Naive thymus-derived CD4-positive, alpha-beta T cell (primary cell): ENCODE data around the gene DUSP7. TPM values are rescaled to one million over a fixed set of nuclear protein-coding genes. Genes with fewer than 3 reads are reported as not detected.

Experiments used
- ATAC-seq: fragments of 150-1000 bp; cut with Tn5 transposase; 2 replicates; pipeline ENCODE4 v1.10.0; 2021; ENCODE audit warnings: mild to moderate bottlenecking, moderate library complexity
- CTCF ChIA-PET: fragments of 350-600 bp; sonication (Branson Sonifier 250); formaldehyde crosslinking; loops from one replicate; lab custom pipeline; 2021; ENCODE audit warnings: antibody characterized with exemption; lab: Charles Lee
- POLR2A ChIA-PET: fragments of 350-600 bp; sonication (Branson Sonifier 250); formaldehyde crosslinking; loops from one replicate; lab custom pipeline; 2021; ENCODE audit warnings: antibody characterized with exemption, inconsistent platforms; lab: Charles Lee
- DNase-seq, 9 donors: peaks; one replicate each; pipeline versions ENCODE4 v3.0.0 to v3.0.0-alpha.2; 2020 to 2022; ENCODE audit warnings: mixed read lengths in 1 of 9
- H3K27ac ChIP-seq: one replicate; pipeline ENCODE4 v1.7.0; 2013; ENCODE audit warnings: mild to moderate bottlenecking, low read depth, low read length, moderate library complexity
- H3K27me3 ChIP-seq, 2 donors: one replicate each; pipeline ENCODE4 v1.7.0; 2013; ENCODE audit warnings: low read length in 2 of 2, mild to moderate bottlenecking in 2 of 2, moderate library complexity in 2 of 2; ENCODE audit not compliant: control insufficient read depth in 2 of 2, insufficient read depth in 2 of 2
- H3K36me3 ChIP-seq, 3 experiments: 1 replicate in 2 of 3; 2 replicates in 1 of 3; pipeline ENCODE4 v1.7.0; 2013; ENCODE audit warnings: low read length in 3 of 3, mild to moderate bottlenecking in 3 of 3, moderate library complexity in 1 of 3; ENCODE audit not compliant: insufficient read depth in 3 of 3, control insufficient read depth in 2 of 3
- H3K4me1 ChIP-seq, 2 donors: one replicate each; pipeline ENCODE4 v1.7.0; 2013; ENCODE audit warnings: low read length in 2 of 2, mild to moderate bottlenecking in 2 of 2, moderate library complexity in 1 of 2; ENCODE audit not compliant: control insufficient read depth in 2 of 2, insufficient read depth in 2 of 2
- H3K4me3 ChIP-seq: 2 replicates; pipeline ENCODE4 v1.7.0; 2013; ENCODE audit warnings: mild to moderate bottlenecking, low read length
- H3K9me3 ChIP-seq, 3 experiments: 1 replicate in 2 of 3; 2 replicates in 1 of 3; pipeline ENCODE4 v1.7.0; 2013; ENCODE audit warnings: low read length in 3 of 3; ENCODE audit not compliant: control insufficient read depth in 2 of 3
- H3K27ac Mint-ChIP-seq, 9 donors: one replicate each; pipeline ENCODE4 v1.8.0; 2020 to 2022; ENCODE audit warnings: mixed read lengths in 9 of 9, mild to moderate bottlenecking in 8 of 9, moderate library complexity in 5 of 9, inconsistent platforms in 2 of 9
- H3K27me3 Mint-ChIP-seq, 5 donors: one replicate each; pipeline ENCODE4 v1.8.0; 2021 to 2022; ENCODE audit warnings: mixed read lengths in 5 of 5, mild to moderate bottlenecking in 1 of 5
- H3K36me3 Mint-ChIP-seq, 5 donors: one replicate each; pipeline ENCODE4 v1.8.0; 2020 to 2022; ENCODE audit warnings: mixed read lengths in 5 of 5, mild to moderate bottlenecking in 3 of 5, inconsistent platforms in 1 of 5
- H3K4me1 Mint-ChIP-seq, 7 donors: one replicate each; pipeline ENCODE4 v1.8.0; 2020 to 2022; ENCODE audit warnings: mixed read lengths in 7 of 7, mild to moderate bottlenecking in 3 of 7, inconsistent platforms in 1 of 7
- H3K4me3 Mint-ChIP-seq, 10 donors: one replicate each; pipeline ENCODE4 v1.8.0; 2020 to 2022; ENCODE audit warnings: mild to moderate bottlenecking in 10 of 10, mixed read lengths in 10 of 10, moderate library complexity in 6 of 10, inconsistent platforms in 2 of 10
- H3K9me3 Mint-ChIP-seq, 11 donors: one replicate each; pipeline ENCODE4 v1.8.0; 2020 to 2022; ENCODE audit warnings: mixed read lengths in 11 of 11, mild to moderate bottlenecking in 4 of 11, inconsistent platforms in 1 of 11, moderate library complexity in 1 of 11
- intact Hi-C, 2 donors: fragments of 100-400 bp; cut with micrococcal nuclease; formaldehyde crosslinking; loops; one replicate each; pipeline ENCODE4 v1.15.1; 2023
- polyA plus RNA-seq, 2 donors: library from polyadenylated mRNA; unstranded; fragments of 300-500 nt; fragmentation: Illumina TruSeq; gene quantifications; one replicate each; pipeline ENCODE4 v1.2.3, GENCODE V29; 2021
- total RNA-seq, 6 experiments: library from RNA in 5 of 6; stranded (reverse) in 5 of 6; gene quantifications; 1 replicate in 5 of 6; 2 replicates in 1 of 6; pipeline ENCODE4 v1.2.3 and lab custom pipeline; 2021 to 2026

DUSP7 gene
- total and polyA plus RNA-seq, 7 experiments from 2014 or later = 4.9 to 41.5 (median 18.1) TPM

DNA sequence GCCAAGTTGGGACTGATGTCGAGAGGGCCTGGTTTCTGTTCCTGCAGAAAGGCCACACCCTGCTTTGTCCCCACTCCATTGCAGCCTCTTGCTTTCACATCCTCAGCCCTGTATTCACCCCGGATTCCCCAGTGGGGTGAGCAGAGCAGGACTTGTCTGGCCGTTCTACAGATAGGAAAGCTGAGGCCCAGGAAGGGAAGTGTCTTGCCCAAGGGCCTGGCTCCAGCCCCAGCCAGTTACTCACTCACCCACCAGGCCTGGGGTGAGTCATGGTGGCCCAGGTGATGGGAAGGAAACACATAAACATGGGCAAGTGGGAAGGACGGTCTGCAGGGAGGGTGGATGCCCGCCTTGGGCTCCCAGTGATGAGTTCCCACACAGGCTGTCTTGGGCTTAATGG, 6.1 kb upstream of the DUSP7 start:
- DNase-seq = no peak
- Mint-ChIP-seq H3K36me3 (no peaks in the 10 kb centered on the region), H3K27ac (no peak overlapping the region), H3K4me3 (no peak overlapping the region), H3K27me3 (no peaks in the 10 kb centered on the region), H3K9me3 (no peaks in the 10 kb centered on the region), H3K4me1 (peaks cover 0 to 6% (median 0%) of the 10 kb centered on the region in 7 donors)
- H3K4me3 ChIP-seq = no peak overlapping the region
- no peaks in the 10 kb centered on the region for H3K36me3 ChIP-seq
- ATAC-seq = peak; percentile 80
- H3K9me3 ChIP-seq = no peaks in the 10 kb centered on the region
- H3K4me1 ChIP-seq = peaks cover 5% of the 10 kb centered on the region in 2 donors
- H3K27me3 ChIP-seq = no peaks in the 10 kb centered on the region
- POLR2A ChIA-PET = no interaction called here
- intact Hi-C loops = no loop called here
- CTCF ChIA-PET = no interaction called here
- no peak overlapping the region for H3K27ac ChIP-seq

DNA sequence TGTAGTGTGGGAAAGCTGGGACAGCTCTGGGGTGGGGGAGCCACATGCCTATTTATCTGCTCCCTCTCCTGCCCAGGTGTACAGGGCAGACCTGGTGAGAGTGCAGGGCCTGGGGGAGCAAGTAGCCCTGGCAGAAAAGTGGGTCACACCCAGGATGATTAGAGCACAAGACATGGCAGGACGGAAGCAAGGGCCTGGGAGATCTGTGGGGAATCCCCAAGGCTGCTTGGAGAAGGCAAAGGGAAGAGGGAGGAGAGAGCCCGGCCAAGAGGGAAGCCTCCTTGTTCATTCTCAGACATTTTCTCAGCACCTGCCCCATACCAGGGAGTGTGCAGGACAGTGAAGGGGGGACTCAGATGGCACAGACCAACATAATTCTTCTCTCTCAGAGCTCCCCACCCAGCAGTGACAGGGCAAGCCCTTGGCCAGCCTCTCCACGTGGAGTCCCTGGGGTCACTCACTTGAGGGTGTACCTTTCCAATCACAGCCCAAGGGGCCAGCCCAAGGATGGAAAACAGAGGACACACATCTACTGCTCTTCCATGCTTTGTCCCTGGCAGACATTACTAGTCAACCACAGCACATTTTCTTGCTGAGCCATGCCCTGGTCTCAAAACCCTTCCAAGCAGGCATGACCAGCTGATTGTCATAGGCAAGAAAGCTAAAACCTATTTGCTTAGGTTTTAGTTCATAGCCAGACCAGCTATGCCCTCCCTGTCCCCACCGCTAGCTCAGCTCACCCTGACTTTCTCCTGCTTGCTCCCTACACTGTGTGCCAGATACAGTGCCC, 4.9 kb upstream of the DUSP7 start:
- Histone ChIP-seq H3K9me3 (no peaks in the 10 kb centered on the region), H3K4me1 (peaks cover 8 to 9% of the 10 kb centered on the region in 2 donors), H3K36me3 (no peaks in the 10 kb centered on the region), H3K4me3 (no peak overlapping the region), H3K27me3 (no peaks in the 10 kb centered on the region), H3K27ac (no peak overlapping the region)
- Mint-ChIP-seq H3K4me1 (peaks cover 0 to 13% (median 0%) of the 10 kb centered on the region in 7 donors), H3K27me3 (peaks cover 0 to 4% (median 0%) of the 10 kb centered on the region in 5 donors), H3K36me3 (no peaks in the 10 kb centered on the region), H3K27ac (peak overlapping the region in 1 of 9 donors; percentile 26), H3K4me3 (no peak overlapping the region), H3K9me3 (peaks cover 0 to 3% (median 0%) of the 10 kb centered on the region in 11 donors)
- ATAC-seq (no peak), DNase-seq (no peak)
- ChIA-PET POLR2A (no interaction called here), CTCF (interaction anchor here (2.3 kb wide), 1 partner anchor 60 kb away, joined by 11 read pairs; no protein-coding TSS in a partner anchor)
- intact Hi-C loops = no loop called here

GRCh38 chr3:52059781-52060180, 3.4 kb upstream of the DUSP7 start:
- Histone ChIP-seq H3K36me3 (no peaks in the 10 kb centered on the region), H3K27ac (no peak overlapping the region), H3K27me3 (no peaks in the 10 kb centered on the region), H3K9me3 (no peaks in the 10 kb centered on the region), H3K4me1 (peaks cover 9% of the 10 kb centered on the region in 2 donors), H3K4me3 (no peak overlapping the region)
- ATAC-seq (no peak), DNase-seq (no peak)
- no peaks in the 10 kb centered on the region for H3K36me3 Mint-ChIP-seq
- CTCF ChIA-PET = interaction anchor here (1.0 to 2.3 kb wide), 2 partner anchors 59 to 62 kb away, joined by 3 to 11 read pairs; no protein-coding TSS in a partner anchor
- intact Hi-C loops = loop anchor here (5.0 to 10.0 kb wide), 9 partner anchors 138 to 1822 kb away; partner anchors contain the start of genes ALAS1 (in 1 of the 2), CISH (in 1 of the 2), GLT8D1 (in 1 of the 2) and GNAI2 (in 1 of the 2)
- POLR2A ChIA-PET = no interaction called here
- peak overlapping the region in 2 of 9 donors; percentile 24 to 38 for H3K27ac Mint-ChIP-seq
- peaks cover 0 to 13% (median under 1%) of the 10 kb centered on the region in 7 donors for H3K4me1 Mint-ChIP-seq
- peaks cover 0 to 3% (median 0%) of the 10 kb centered on the region in 11 donors for H3K9me3 Mint-ChIP-seq
- H3K4me3 Mint-ChIP-seq = no peak overlapping the region
- peaks cover 0 to 4% (median 0%) of the 10 kb centered on the region in 5 donors for H3K27me3 Mint-ChIP-seq

GRCh38 chr3:52057812-52058495, 1.6 kb upstream of the DUSP7 start:
- POLR2A ChIA-PET = interaction anchor here (0.8 to 2.5 kb wide), 10 partner anchors 11 to 116 kb away, joined by 3 to 16 read pairs (median 4); partner anchors contain the start of genes ABHD14A, ABHD14B, PARP3 and POC1A

GRCh38 chr3:52056968-52057811, 819 bp upstream of the DUSP7 start:
- peak overlapping the region; percentile 90 to 97 (median 94) for H3K4me3 Mint-ChIP-seq
- no peaks in the 10 kb centered on the region for H3K9me3 ChIP-seq
- peak; percentile 90 to 100 (median 99) for DNase-seq
- peak overlapping the region; percentile 79 for H3K27ac ChIP-seq
- ChIA-PET CTCF (interaction anchor here (0.9 to 6.4 kb wide), 6 partner anchors 20 to 181 kb away, joined by 3 to 70 read pairs (median 6); partner anchors contain the start of genes PARP3 and RRP9), POLR2A (interaction anchor here (0.6 to 5.2 kb wide), 19 partner anchors 11 to 362 kb away, joined by 3 to 33 read pairs (median 3); partner anchors contain the start of genes ABHD14A, ABHD14B, PARP3 and POC1A)
- intact Hi-C loops = loop anchor here (1.0 to 10.0 kb wide), 30 partner anchors 56 to 1820 kb away; partner anchors contain the start of genes ABHD14B (in 2 of the 2), ALAS1 (in 2 of the 2), GNAI2 (in 2 of the 2) and PARP3 (in 2 of the 2)
- peaks cover 0 to 4% (median 0%) of the 10 kb centered on the region in 5 donors for H3K27me3 Mint-ChIP-seq
- H3K4me3 ChIP-seq = peak overlapping the region; percentile 92
- no peaks in the 10 kb centered on the region for H3K36me3 ChIP-seq
- H3K27ac Mint-ChIP-seq = peak overlapping the region; percentile 78 to 97 (median 93)
- H3K9me3 Mint-ChIP-seq = peaks cover 0 to 3% (median 0%) of the 10 kb centered on the region in 11 donors
- H3K4me1 ChIP-seq = peaks cover 34 to 35% of the 10 kb centered on the region in 2 donors
- H3K27me3 ChIP-seq = no peaks in the 10 kb centered on the region
- H3K36me3 Mint-ChIP-seq = peaks cover 0 to 19% (median 5%) of the 10 kb centered on the region in 5 donors
- peak; percentile 93 for ATAC-seq
- peaks cover 26 to 39% (median 26%) of the 10 kb centered on the region in 7 donors for H3K4me1 Mint-ChIP-seq

More at GRCh38 chr3:52057812-52058495, 1.6 kb upstream of the DUSP7 start:
- Histone ChIP-seq H3K4me1 (peaks cover 26 to 27% of the 10 kb centered on the region in 2 donors), H3K27ac (peak overlapping the region; percentile 79), H3K9me3 (no peaks in the 10 kb centered on the region), H3K36me3 (no peaks in the 10 kb centered on the region), H3K27me3 (no peaks in the 10 kb centered on the region), H3K4me3 (peak overlapping the region; percentile 56)
- CTCF ChIA-PET = interaction anchor here (0.9 to 6.4 kb wide), 4 partner anchors 21 to 180 kb away, joined by 3 to 70 read pairs (median 5); partner anchors contain the start of genes PARP3 and RRP9
- H3K27me3 Mint-ChIP-seq = peaks cover 0 to 4% (median 0%) of the 10 kb centered on the region in 5 donors
- H3K27ac Mint-ChIP-seq = peak overlapping the region; percentile 46 to 96 (median 90)
- peaks cover 18 to 31% (median 18%) of the 10 kb centered on the region in 7 donors for H3K4me1 Mint-ChIP-seq
- DNase-seq (no peak), ATAC-seq (no peak)
- peaks cover 0 to 3% (median 0%) of the 10 kb centered on the region in 11 donors for H3K9me3 Mint-ChIP-seq
- intact Hi-C loops = loop anchor here (1.0 to 10.0 kb wide), 30 partner anchors 57 to 1821 kb away; partner anchors contain the start of genes ABHD14B (in 2 of the 2), ALAS1 (in 2 of the 2), GNAI2 (in 2 of the 2) and PARP3 (in 2 of the 2)
- peak overlapping the region; percentile 49 to 96 (median 93) for H3K4me3 Mint-ChIP-seq
- peaks cover 0 to 15% (median 5%) of the 10 kb centered on the region in 5 donors for H3K36me3 Mint-ChIP-seq
